ENCODE results near the gene JAM3. TPM values are rescaled to one million over a fixed set of nuclear protein-coding genes. Genes with fewer than 3 reads are reported as not detected.

The JAM3 gene
- total and polyA plus RNA-seq, 2 of the 4 experiments (the other 2 are of a cell fraction), result 38.0 to 71.5 TPM

- Histone ChIP-seq H2AK5ac (ENCODE audit: low read depth, low read length) (no peak overlapping the region), H3K4me3 (ENCODE audit: insufficient read depth, low read depth, low read length) (no peak overlapping the region), H3K79me1 (ENCODE audit: low read depth in 1 of 2, low read length in 2 of 2) (no peaks in the 10 kb centered on the region), H3K27me3 (ENCODE audit: control insufficient read depth, insufficient read depth, low read length) (peaks cover 62% of the 10 kb centered on the region), H2BK20ac (ENCODE audit: low read depth, low read length) (no peak overlapping the region), H3K4me2 (ENCODE audit: low read depth, low read length) (no peak overlapping the region), H3K23ac (ENCODE audit: low read depth, low read length) (no peak overlapping the region), H3K14ac (replicated peaks; ENCODE audit: low read depth, low read length) (no peak overlapping the region), H3K4ac (ENCODE audit: low read depth, low read length) (no peak overlapping the region), H3K27ac (ENCODE audit: insufficient read depth, low read length) (no peak overlapping the region), H2BK15ac (ENCODE audit: low read depth, low read length) (no peak overlapping the region), H2BK120ac (ENCODE audit: low read depth, low read length) (no peak overlapping the region), H4K8ac (ENCODE audit: low read depth in 2 of 2, low read length in 2 of 2) (no peak overlapping the region), H2BK5ac (ENCODE audit: low read depth, low read length, poor library complexity, severe bottlenecking) (no peak overlapping the region), H3K4me1 (ENCODE audit: control insufficient read depth, insufficient read depth, low read length) (no peaks in the 10 kb centered on the region), H3K18ac (ENCODE audit: low read depth, low read length) (no peak overlapping the region), H2AFZ (replicated peaks; ENCODE audit: low read length, poor library complexity) (no peak overlapping the region), H3K9ac (ENCODE audit: low read depth, low read length) (no peak overlapping the region), H4K91ac (ENCODE audit: insufficient read depth, low read depth, low read length) (no peak overlapping the region), H3K9me1 (ENCODE audit: insufficient read depth, low read length) (no peaks in the 10 kb centered on the region), H4K5ac (ENCODE audit: low read depth, low read length) (no peak overlapping the region), H3K9me3 (ENCODE audit: control insufficient read depth, insufficient read depth, low read length) (no peaks in the 10 kb centered on the region), H4K20me1 (ENCODE audit: insufficient read depth, low read length) (no peaks in the 10 kb centered on the region), H3K36me3 (ENCODE audit: control insufficient read depth, insufficient read depth, low read length) (no peaks in the 10 kb centered on the region), H3K56ac (ENCODE audit: extremely low read depth, insufficient read depth, low read length) (no peak overlapping the region), H2AK9ac (replicated peaks; ENCODE audit: low read depth, low read length, poor library complexity) (no peak overlapping the region)
- no peak for ATAC-seq (ENCODE audit: low read depth)
- WGBS, 2 experiments (ENCODE audit: extremely low coverage in 2 of 2, insufficient read length in 1 of 2), result no CpG with 5 or more reads among the region's 4 CpGs
- DNase-seq, result no peak
- BruUV-seq (replicated peaks), result no TSS peak
- in situ Hi-C loops (cut with MboI; ENCODE audit: low sequenced_read_pairs) (no loop called here), intact Hi-C loops (cut with micrococcal nuclease) (no loop called here), dilution Hi-C loops (cut with HindIII; ENCODE audit: low sequenced_read_pairs, unreplicated experiment) (no loop called here)
- TF ChIP-seq MAFK (IDR thresholded peaks at IDR 0.05; ENCODE audit: low read depth, low read length) (no peak), USF2 (IDR thresholded peaks at IDR 0.05; ENCODE audit: low read depth, low read length) (no peak), CHD1 (IDR thresholded peaks at IDR 0.05; ENCODE audit: low read depth, low read length) (no peak), CEBPB (IDR thresholded peaks at IDR 0.05; ENCODE audit: low read depth, low read length) (no peak), POLR2A (IDR thresholded peaks at IDR 0.05; ENCODE audit: low read depth, low read length) (no peak), CTCF (conservative IDR thresholded peaks at IDR 0.05; ENCODE audit: low read depth, low read length) (no peak), FOS (IDR thresholded peaks at IDR 0.05; ENCODE audit: low read depth, low read length) (no peak), NFE2L2 (IDR thresholded peaks at IDR 0.05; ENCODE audit: low read depth, low read length) (no peak), MAZ (IDR thresholded peaks at IDR 0.05; ENCODE audit: borderline replicate concordance, low read depth, low read length) (no peak), BHLHE40 (IDR thresholded peaks at IDR 0.05; ENCODE audit: low read depth, low read length) (no peak), SMC3 (IDR thresholded peaks at IDR 0.05; ENCODE audit: low read depth, low read length) (no peak), ELK1 (IDR thresholded peaks at IDR 0.05; ENCODE audit: borderline replicate concordance, low read depth, low read length) (no peak), RFX5 (IDR thresholded peaks at IDR 0.05; ENCODE audit: low read depth, low read length) (no peak)
- CTCF ChIA-PET, result no interaction called here
- POLR2A ChIA-PET (ENCODE audit: unreplicated experiment), result no interaction called here
Measured at GRCh38 chr11:134027671-134028070, 41.2 kb upstream of the JAM3 start.
